PFSK-1 (cell line): ENCODE measurements around the gene FSTL4.

Source experiments
- POLR2AphosphoS5 ChIP-seq: IDR thresholded peaks from 2 replicates; pipeline ENCODE4 v1.6.1; 2012; ENCODE audit warnings: low read depth, mild to moderate bottlenecking, control low read depth, low read length, moderate library complexity
- REST ChIP-seq, 2 experiments: IDR thresholded peaks; 2 replicates each; pipeline versions ENCODE4 v1.6.1 to v1.8.0; 2011 to 2012; ENCODE audit warnings: low read depth in 2 of 2, low read length in 2 of 2, control low read depth in 1 of 2, inconsistent platforms in 1 of 2, mild to moderate bottlenecking in 1 of 2, moderate library complexity in 1 of 2; ENCODE audit not compliant: insufficient read depth in 1 of 2
- SIN3A ChIP-seq: IDR thresholded peaks from 2 replicates; pipeline ENCODE4 v1.6.1; 2012; ENCODE audit warnings: mild to moderate bottlenecking, low read length, moderate library complexity, borderline replicate concordance; ENCODE audit not compliant: insufficient read depth
- TAF1 ChIP-seq: IDR thresholded peaks from 2 replicates; pipeline ENCODE4 v1.6.1; 2012; ENCODE audit warnings: low read length, control low read depth, borderline replicate concordance; ENCODE audit not compliant: insufficient read depth

- TF ChIP-seq SIN3A (no peak), POLR2AphosphoS5 (no peak), REST (IDR thresholded peaks at IDR 0.05; ENCODE audit: insufficient read depth in 1 of 2, low read depth in 2 of 2, low read length in 2 of 2) (no peak), TAF1 (no peak)
These were observed 328.0 kb downstream of the FSTL4 start for GRCh38 chr5:133284306-133284705.
